Loucy (cell line): ENCODE measurements around the gene FBXL13.

Experiments used
- H2AFZ ChIP-seq: fragments of 200-600 bp; sonication (generic); 2 replicates; pipeline ENCODE4 v1.6.0; 2016; ENCODE audit warnings: antibody characterized with exemption, mild to moderate bottlenecking, low read length, moderate library complexity
- H3F3A ChIP-seq: fragments of 200-600 bp; 2 replicates; pipeline ENCODE4 v1.6.0; 2016; ENCODE audit warnings: antibody characterized with exemption, low read depth, mild to moderate bottlenecking
- H3K27me3 ChIP-seq: fragments of 200-600 bp; sonication (generic); 2 replicates; pipeline ENCODE4 v1.6.1; 2014; ENCODE audit warnings: low read length, mild to moderate bottlenecking; ENCODE audit not compliant: insufficient read depth, poor library complexity, severe bottlenecking
- H3K36me3 ChIP-seq: fragments of 200-600 bp; sonication (generic); 2 replicates; pipeline ENCODE4 v1.6.1; 2016; ENCODE audit warnings: low read length; ENCODE audit not compliant: insufficient read depth
- H3K4me1 ChIP-seq: fragments of 200-600 bp; sonication (generic); 2 replicates; pipeline ENCODE4 v1.5.1; 2014; ENCODE audit warnings: low read length, mild to moderate bottlenecking; ENCODE audit not compliant: insufficient read depth, poor library complexity, severe bottlenecking
- H3K4me2 ChIP-seq: fragments of 200-600 bp; sonication (generic); 2 replicates; pipeline ENCODE4 v1.6.0; 2014; ENCODE audit warnings: antibody characterized with exemption, low read length, low read depth, mild to moderate bottlenecking; ENCODE audit not compliant: poor library complexity, severe bottlenecking
- H3K4me3 ChIP-seq: fragments of 200-600 bp; sonication (generic); 2 replicates; pipeline ENCODE4 v1.5.1; 2014; ENCODE audit warnings: low read length, mild to moderate bottlenecking, mixed read lengths; ENCODE audit not compliant: poor library complexity, severe bottlenecking
- H3K79me2 ChIP-seq: fragments of 200-600 bp; sonication (generic); 2 replicates; pipeline ENCODE4 v1.6.1; 2014; ENCODE audit warnings: low read length; ENCODE audit not compliant: insufficient read depth
- H3K9ac ChIP-seq: fragments of 200-600 bp; sonication (generic); 2 replicates; pipeline ENCODE4 v1.6.0; 2014; ENCODE audit warnings: mild to moderate bottlenecking, low read depth, low read length, moderate library complexity; ENCODE audit not compliant: poor library complexity, severe bottlenecking
- H3K9me2 ChIP-seq: fragments of 200-600 bp; sonication (generic); replicated peaks from 2 replicates; pipeline ENCODE4 v1.6.1; 2016; ENCODE audit warnings: low read depth, low read length, mixed read lengths
- H3K9me3 ChIP-seq: fragments of 200-600 bp; sonication (generic); 2 replicates; pipeline ENCODE4 v1.6.1; 2014; ENCODE audit warnings: mild to moderate bottlenecking, antibody characterized with exemption, low read length, low read depth; ENCODE audit not compliant: insufficient read depth
- H4K20me1 ChIP-seq: fragments of 200-600 bp; sonication (generic); 2 replicates; pipeline ENCODE4 v1.6.0; 2014; ENCODE audit warnings: antibody characterized with exemption, low read length, mild to moderate bottlenecking; ENCODE audit not compliant: insufficient read depth, poor library complexity, severe bottlenecking
- EZH2phosphoT487 ChIP-seq: fragments of 200-600 bp; IDR thresholded peaks from 2 replicates; pipeline ENCODE4 v1.6.1; 2018; ENCODE audit warnings: antibody characterized with exemption, mild to moderate bottlenecking, moderate library complexity, borderline replicate concordance
- TF ChIP-seq, protein P1 (sequence below): fragments of 200-600 bp; sonication (generic); conservative IDR thresholded peaks from 2 replicates; pipeline ENCODE4 v1.5.1; 2014; ENCODE audit warnings: mild to moderate bottlenecking, antibody characterized with exemption, low read length

FBXL13 gene

DNA sequence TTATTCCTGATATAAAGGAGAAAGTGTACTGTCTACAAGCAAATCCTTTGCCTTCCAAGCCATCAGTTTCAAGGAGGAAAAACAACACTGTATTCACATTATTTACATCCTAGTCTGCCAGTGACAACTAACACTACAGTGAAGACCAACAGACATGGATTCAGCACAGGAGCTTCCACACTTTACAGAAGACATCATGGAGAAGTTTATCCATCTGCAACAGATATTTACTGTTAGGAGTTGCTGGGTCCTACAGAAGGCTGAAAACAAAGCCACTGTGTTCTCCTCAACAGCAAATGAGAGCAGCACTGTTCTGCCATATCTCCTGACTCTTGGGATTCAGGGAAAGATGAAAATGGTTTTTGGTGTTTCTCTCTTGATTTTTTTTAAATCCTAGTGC lies 42.4 kb upstream of the FBXL13 start:
- no peak overlapping the region for H3K4me2 ChIP-seq
- H3K79me2 ChIP-seq, result no peaks in the 10 kb centered on the region
- H3K36me3 ChIP-seq, result peaks cover 4% of the 10 kb centered on the region; the same call in 1 of the 2 replicates
- TF ChIP-seq, protein P1, sequence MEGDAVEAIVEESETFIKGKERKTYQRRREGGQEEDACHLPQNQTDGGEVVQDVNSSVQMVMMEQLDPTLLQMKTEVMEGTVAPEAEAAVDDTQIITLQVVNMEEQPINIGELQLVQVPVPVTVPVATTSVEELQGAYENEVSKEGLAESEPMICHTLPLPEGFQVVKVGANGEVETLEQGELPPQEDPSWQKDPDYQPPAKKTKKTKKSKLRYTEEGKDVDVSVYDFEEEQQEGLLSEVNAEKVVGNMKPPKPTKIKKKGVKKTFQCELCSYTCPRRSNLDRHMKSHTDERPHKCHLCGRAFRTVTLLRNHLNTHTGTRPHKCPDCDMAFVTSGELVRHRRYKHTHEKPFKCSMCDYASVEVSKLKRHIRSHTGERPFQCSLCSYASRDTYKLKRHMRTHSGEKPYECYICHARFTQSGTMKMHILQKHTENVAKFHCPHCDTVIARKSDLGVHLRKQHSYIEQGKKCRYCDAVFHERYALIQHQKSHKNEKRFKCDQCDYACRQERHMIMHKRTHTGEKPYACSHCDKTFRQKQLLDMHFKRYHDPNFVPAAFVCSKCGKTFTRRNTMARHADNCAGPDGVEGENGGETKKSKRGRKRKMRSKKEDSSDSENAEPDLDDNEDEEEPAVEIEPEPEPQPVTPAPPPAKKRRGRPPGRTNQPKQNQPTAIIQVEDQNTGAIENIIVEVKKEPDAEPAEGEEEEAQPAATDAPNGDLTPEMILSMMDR, result no peak
- TF ChIP-seq EZH2phosphoT487, result no peak
- no peak overlapping the region for H2AFZ ChIP-seq
- H3K9ac ChIP-seq, result no peak overlapping the region
- H3K4me3 ChIP-seq, result no peak overlapping the region
- H3K9me2 ChIP-seq, result no peaks in the 10 kb centered on the region
- no peaks in the 10 kb centered on the region for H3K9me3 ChIP-seq
- H3K27me3 ChIP-seq, result no peaks in the 10 kb centered on the region
- no peaks in the 10 kb centered on the region for H3K4me1 ChIP-seq
- H3F3A ChIP-seq, result no peaks in the 10 kb centered on the region
- H4K20me1 ChIP-seq, result no peaks in the 10 kb centered on the region

DNA sequence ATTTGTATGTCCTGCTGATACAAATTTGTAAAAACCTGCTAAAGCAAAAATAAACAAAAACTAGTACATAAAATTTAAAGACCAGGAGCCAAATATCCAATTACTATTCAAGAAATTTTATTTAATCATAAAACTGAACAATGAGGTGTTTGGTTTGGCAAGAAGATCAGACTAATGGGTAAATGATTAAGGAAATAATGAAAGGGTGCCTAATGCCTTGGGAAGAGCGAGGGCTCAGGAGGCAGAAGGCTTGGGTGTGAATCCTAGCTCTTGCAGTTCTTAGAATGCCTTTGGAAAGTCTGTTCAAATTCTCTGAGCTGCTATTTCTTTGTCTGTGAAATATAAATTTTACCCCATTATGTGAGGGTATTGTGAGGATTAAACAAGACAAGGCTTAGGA lies 41.9 kb upstream of the FBXL13 start:
- no peaks in the 10 kb centered on the region for H3K4me1 ChIP-seq
- H3K79me2 ChIP-seq, result no peaks in the 10 kb centered on the region
- H3K36me3 ChIP-seq, result peaks cover 4% of the 10 kb centered on the region; the same call in 1 of the 2 replicates
- no peaks in the 10 kb centered on the region for H3K9me2 ChIP-seq
- H3K9me3 ChIP-seq, result no peaks in the 10 kb centered on the region
- no peak overlapping the region for H3K9ac ChIP-seq
- H2AFZ ChIP-seq, result no peak overlapping the region
- no peaks in the 10 kb centered on the region for H3K27me3 ChIP-seq
- H3K4me2 ChIP-seq, result no peak overlapping the region
- no peaks in the 10 kb centered on the region for H3F3A ChIP-seq
- TF ChIP-seq EZH2phosphoT487, result no peak
- TF ChIP-seq, protein P1, result no peak
- H4K20me1 ChIP-seq, result no peaks in the 10 kb centered on the region
- H3K4me3 ChIP-seq, result no peak overlapping the region

DNA sequence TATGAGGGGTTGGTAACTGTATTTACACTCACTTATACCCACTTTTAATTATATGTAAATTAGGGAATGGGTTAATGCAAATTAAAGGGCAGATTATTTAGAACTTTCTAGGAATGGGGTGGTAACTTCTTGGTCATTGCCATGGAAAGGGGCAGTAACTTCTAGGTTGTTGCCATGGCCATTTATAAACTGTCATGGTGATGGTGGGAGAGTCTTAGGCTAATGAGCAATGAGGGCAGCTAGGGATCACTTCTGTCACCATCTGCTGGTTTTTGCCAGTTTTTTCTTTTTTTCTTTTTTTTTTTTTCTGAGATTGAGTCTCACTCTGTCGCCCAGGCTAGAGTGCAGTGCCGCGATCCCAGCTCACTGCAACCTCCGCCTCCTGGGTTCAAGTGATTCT lies 41.2 kb upstream of the FBXL13 start:
- no peaks in the 10 kb centered on the region for H3K79me2 ChIP-seq
- H3K9me3 ChIP-seq, result no peaks in the 10 kb centered on the region
- no peak overlapping the region for H3K4me2 ChIP-seq
- H3K36me3 ChIP-seq, result no peaks in the 10 kb centered on the region; the same call in 1 of the 2 replicates
- no peaks in the 10 kb centered on the region for H3K4me1 ChIP-seq
- no peak overlapping the region for H2AFZ ChIP-seq
- no peaks in the 10 kb centered on the region for H3K9me2 ChIP-seq
- TF ChIP-seq, protein P1, result no peak
- no peak for TF ChIP-seq EZH2phosphoT487
- H4K20me1 ChIP-seq, result no peaks in the 10 kb centered on the region
- no peak overlapping the region for H3K9ac ChIP-seq
- H3F3A ChIP-seq, result no peaks in the 10 kb centered on the region
- H3K4me3 ChIP-seq, result no peak overlapping the region
- H3K27me3 ChIP-seq, result no peaks in the 10 kb centered on the region
